HCT116 (cell line): ENCODE measurements around the gene USP21.

Experiments
- CBX3 ChIP-seq: IDR thresholded peaks from 2 replicates; pipeline ENCODE4 v1.6.1; 2012; ENCODE audit warnings: low read depth
- EZH2 ChIP-seq: fragments of 200-600 bp; sonication (generic); IDR thresholded peaks from 2 replicates; pipeline ENCODE4 v1.6.1; 2017; ENCODE audit warnings: antibody characterized with exemption, mixed run types
- POLR2A ChIP-seq: IDR thresholded peaks from 2 replicates; pipeline ENCODE4 v1.7.0; 2011; ENCODE audit warnings: borderline replicate concordance; ENCODE audit not compliant: insufficient read depth, insufficient read length; ENCODE audit errors: extremely low read depth
- POLR2AphosphoS5 ChIP-seq: IDR thresholded peaks from 2 replicates; pipeline ENCODE4 v1.6.1; 2011; ENCODE audit warnings: mild to moderate bottlenecking, low read depth, low read length, moderate library complexity
- SIN3A ChIP-seq: IDR thresholded peaks from 2 replicates; pipeline ENCODE4 v1.6.1; 2012; ENCODE audit warnings: low read depth
- SRF ChIP-seq: IDR thresholded peaks from 2 replicates; pipeline ENCODE4 v1.6.1; 2012; ENCODE audit warnings: low read depth
- ZFX ChIP-seq: fragments of 450-650 bp; IDR thresholded peaks from 2 replicates; pipeline ENCODE4 v1.6.1; 2017
- TF ChIP-seq, protein P1 (sequence below), 3 experiments: fragments of 200-600 bp in 1 of 3; sonication (generic) in 1 of 3; IDR thresholded peaks in 2 of 3; conservative IDR thresholded peaks in 1 of 3; 2 replicates each; pipeline ENCODE4 v1.5.1; 2012 to 2017; ENCODE audit warnings: low read depth in 2 of 3, low read length in 2 of 3, antibody characterized with exemption in 1 of 3, borderline replicate concordance in 1 of 3, control low read depth in 1 of 3, mild to moderate bottlenecking in 1 of 3, mixed read lengths in 1 of 3, mixed run types in 1 of 3, moderate library complexity in 1 of 3; ENCODE audit not compliant: insufficient read depth in 1 of 3
- TF ChIP-seq, protein P2 (sequence below): IDR thresholded peaks from 2 replicates; pipeline ENCODE4 v1.6.1; 2012

DNA sequence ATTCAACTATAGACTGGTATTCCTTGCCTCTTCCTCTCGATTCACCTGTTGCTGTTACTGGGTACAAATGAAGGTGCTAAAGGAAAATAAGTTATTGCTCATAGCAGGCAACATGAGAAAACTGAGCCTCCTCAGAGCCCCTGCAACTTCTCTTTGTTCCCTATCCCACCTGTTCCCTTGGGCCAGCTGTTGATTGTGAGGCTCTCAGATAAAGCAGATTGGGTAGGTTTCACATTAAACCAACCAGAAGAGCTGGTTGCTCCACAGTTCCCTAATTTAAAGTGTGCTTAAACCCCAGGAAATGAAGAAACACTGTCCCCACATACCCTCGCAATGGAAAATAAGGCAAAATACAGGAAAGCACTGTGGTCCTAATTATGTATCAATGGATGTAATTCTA is 31.7 kb upstream of the USP21 start:
- TF ChIP-seq EZH2 (no peak), ZFX (no peak), POLR2AphosphoS5 (no peak), SIN3A (no peak), CBX3 (no peak), POLR2A (no peak), SRF (no peak)
- TF ChIP-seq, protein P1, sequence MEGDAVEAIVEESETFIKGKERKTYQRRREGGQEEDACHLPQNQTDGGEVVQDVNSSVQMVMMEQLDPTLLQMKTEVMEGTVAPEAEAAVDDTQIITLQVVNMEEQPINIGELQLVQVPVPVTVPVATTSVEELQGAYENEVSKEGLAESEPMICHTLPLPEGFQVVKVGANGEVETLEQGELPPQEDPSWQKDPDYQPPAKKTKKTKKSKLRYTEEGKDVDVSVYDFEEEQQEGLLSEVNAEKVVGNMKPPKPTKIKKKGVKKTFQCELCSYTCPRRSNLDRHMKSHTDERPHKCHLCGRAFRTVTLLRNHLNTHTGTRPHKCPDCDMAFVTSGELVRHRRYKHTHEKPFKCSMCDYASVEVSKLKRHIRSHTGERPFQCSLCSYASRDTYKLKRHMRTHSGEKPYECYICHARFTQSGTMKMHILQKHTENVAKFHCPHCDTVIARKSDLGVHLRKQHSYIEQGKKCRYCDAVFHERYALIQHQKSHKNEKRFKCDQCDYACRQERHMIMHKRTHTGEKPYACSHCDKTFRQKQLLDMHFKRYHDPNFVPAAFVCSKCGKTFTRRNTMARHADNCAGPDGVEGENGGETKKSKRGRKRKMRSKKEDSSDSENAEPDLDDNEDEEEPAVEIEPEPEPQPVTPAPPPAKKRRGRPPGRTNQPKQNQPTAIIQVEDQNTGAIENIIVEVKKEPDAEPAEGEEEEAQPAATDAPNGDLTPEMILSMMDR (IDR thresholded peaks at IDR 0.05 in 2 of 3, conservative IDR thresholded peaks at IDR 0.05 in 1 of 3; ENCODE audit: borderline replicate concordance in 1 of 3, insufficient read depth in 1 of 3, low read depth in 2 of 3, low read length in 2 of 3), result no peak
- TF ChIP-seq, protein P2, sequence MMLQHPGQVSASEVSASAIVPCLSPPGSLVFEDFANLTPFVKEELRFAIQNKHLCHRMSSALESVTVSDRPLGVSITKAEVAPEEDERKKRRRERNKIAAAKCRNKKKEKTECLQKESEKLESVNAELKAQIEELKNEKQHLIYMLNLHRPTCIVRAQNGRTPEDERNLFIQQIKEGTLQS, result no peak
